AG08395 (cell line): ENCODE measurements around the gene AP5S1.

Experiments
- DNase-seq: peaks from one replicate; pipeline ENCODE4 v3.0.0; 2012; ENCODE audit warnings: mixed read lengths, low spot score

The AP5S1 gene

DNA sequence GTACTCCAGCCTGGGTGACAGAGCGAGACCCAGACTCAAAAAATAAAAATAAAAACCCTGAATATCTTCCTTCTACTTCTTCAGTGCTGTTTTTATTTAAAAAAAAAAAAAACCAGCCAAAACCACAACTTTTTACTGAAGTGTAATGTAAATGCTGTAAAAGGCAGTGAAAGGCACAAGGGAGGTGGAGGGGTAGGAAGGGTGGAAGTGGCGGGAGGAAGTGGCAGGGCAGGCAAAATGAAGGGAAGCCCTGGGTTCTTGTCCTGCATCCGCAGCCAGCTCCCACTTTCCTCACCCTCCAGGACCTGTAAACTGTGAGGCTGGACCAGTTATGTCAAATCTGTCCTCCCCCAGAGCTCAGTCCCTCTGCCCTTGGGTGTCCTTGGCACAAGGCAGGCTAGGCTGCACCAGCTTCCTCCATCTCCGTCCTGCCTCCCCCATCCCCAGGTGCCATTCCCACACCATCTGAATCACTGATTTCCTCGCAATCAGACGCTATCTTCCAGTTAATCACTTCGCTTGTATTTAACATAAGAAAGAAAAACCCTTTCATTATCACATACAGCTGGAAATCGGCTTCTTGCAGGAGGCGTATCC, 55.1 kb downstream of the AP5S1 start:
- DNase-seq = no peak

DNA sequence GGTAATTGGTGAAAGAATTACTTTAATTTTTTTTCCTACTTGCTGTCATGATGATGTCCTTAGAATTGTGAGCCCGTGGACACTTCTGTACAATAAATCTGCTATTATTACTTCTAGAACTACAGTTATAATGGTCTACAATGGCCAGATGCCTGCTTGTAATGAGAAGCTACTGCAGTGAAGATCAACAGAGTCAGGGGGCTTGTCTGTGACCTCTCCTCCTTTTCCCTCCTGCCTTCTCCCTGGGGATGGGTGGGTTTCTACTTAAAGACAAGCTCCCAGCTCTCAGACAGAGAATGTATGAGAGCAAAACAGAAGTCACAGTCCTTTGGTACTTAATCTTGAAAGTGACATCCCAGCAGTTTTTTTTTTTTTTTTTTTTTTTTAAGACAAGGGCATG, 55.7 kb downstream of the AP5S1 start:
- no peak for DNase-seq

DNA sequence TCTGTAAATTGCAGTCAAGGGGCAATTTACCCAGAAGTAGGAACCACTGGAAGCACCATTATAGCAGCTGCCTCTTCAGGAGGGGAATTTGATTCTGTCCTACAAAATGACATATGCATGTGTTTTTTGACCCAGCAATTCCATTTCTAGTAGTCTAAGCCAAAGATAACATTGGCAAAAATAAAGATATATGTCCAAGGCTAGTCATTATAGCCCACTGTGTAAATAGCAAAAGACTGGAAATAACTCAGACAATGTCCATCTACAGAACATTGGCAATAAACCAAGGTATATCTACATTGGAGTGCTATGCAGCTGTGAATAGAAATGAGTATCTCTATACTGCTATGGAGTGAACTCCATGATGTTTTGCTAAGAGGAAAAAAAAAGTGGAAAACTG, 56.3 kb downstream of the AP5S1 start:
- no peak for DNase-seq
